Measurements from ENCODE around the gene ZNF134.

ZNF134 gene

GRCh38 chr19:57637379-57637778 is 23.3 kb downstream of the ZNF134 start:
- TF ChIP-seq CTCF (IDR thresholded peaks at IDR 0.05; ENCODE audit: low read depth, low read length, missing control alignments), result no peak
- no peak for DNase-seq (ENCODE audit: low read depth)
- no peak overlapping the region for H3K4me3 ChIP-seq (ENCODE audit: low read depth, low read length)

- H3K4me3 ChIP-seq (ENCODE audit: low read depth, low read length), result no peak overlapping the region
- no peak for DNase-seq (ENCODE audit: low read depth)
These were observed 27.7 kb downstream of the ZNF134 start for GRCh38 chr19:57641715-57642234.

GRCh38 chr19:57642396-57643046 is 28.5 kb downstream of the ZNF134 start:
- TF ChIP-seq CTCF (IDR thresholded peaks at IDR 0.05; ENCODE audit: low read depth, low read length, missing control alignments), result no peak
- H3K4me3 ChIP-seq (ENCODE audit: low read depth, low read length), result no peak overlapping the region
- DNase-seq (ENCODE audit: low read depth), result no peak

More at GRCh38 chr19:57641715-57642234, 27.7 kb downstream of the ZNF134 start:
- TF ChIP-seq CTCF (IDR thresholded peaks at IDR 0.05; ENCODE audit: low read depth, low read length, missing control alignments), result no peak

- no peak overlapping the region for H3K4me3 ChIP-seq (ENCODE audit: low read depth, low read length)
- DNase-seq (ENCODE audit: low read depth), result no peak
- no peak for TF ChIP-seq CTCF (IDR thresholded peaks at IDR 0.05; ENCODE audit: low read depth, low read length, missing control alignments)
These were observed 29.7 kb downstream of the ZNF134 start for GRCh38 chr19:57643734-57644133.

- TF ChIP-seq CTCF (IDR thresholded peaks at IDR 0.05; ENCODE audit: low read depth, low read length, missing control alignments), result no peak
- no peak for DNase-seq (ENCODE audit: low read depth)
- no peak overlapping the region for H3K4me3 ChIP-seq (ENCODE audit: low read depth, low read length)
These were observed 34.4 kb downstream of the ZNF134 start for GRCh38 chr19:57648331-57649003.

GRCh38 chr19:57651654-57651996 is 37.6 kb downstream of the ZNF134 start:
- no peak for TF ChIP-seq CTCF (IDR thresholded peaks at IDR 0.05; ENCODE audit: low read depth, low read length, missing control alignments)
- no peak overlapping the region for H3K4me3 ChIP-seq (ENCODE audit: low read depth, low read length)
- no peak for DNase-seq (ENCODE audit: low read depth)
